HepG2 (cell line): ENCODE results near the gene LRRC17. TPM values are rescaled to one million over a fixed set of nuclear protein-coding genes. Genes with fewer than 3 reads are reported as not detected.

Experiments
- ATAC-seq: fragments of 200-7000 bp; cut with Tn5 transposase; 3 replicates; pipeline ENCODE4 v1.9.1; 2020; ENCODE audit warnings: mild to moderate bottlenecking, moderate library complexity
- BruUV-seq: library from RNA; stranded (reverse); fragments of 400-500 nt; replicated peaks from 2 replicates; lab custom pipeline; 2021; lab: Mats Ljungman, UMichigan
- CTCF ChIA-PET: fragments of 300-600 bp; formaldehyde crosslinking; extraction: SDS; loops from one replicate; lab custom pipeline; 2021; ENCODE audit warnings: low total read pairs, inconsistent platforms, low intra/inter-chr PET ratio; lab: Yijun Ruan, JAX
- POLR2A ChIA-PET: fragments of 350-600 bp; sonication (Branson Sonifier 250); formaldehyde crosslinking; loops from one replicate; lab custom pipeline; 2020; ENCODE audit warnings: antibody characterized with exemption, inconsistent platforms; lab: Yijun Ruan, JAX
- DNase-seq: peaks from one replicate; pipeline ENCODE4 v3.0.0-alpha.2; 2015; ENCODE audit warnings: low spot score
- FAIRE-seq: peaks from 3 replicates; lab custom pipeline; 2011; peaks lifted over from hg19 to GRCh38; lab: Jason Lieb, UNC
- H2AFZ ChIP-seq: one replicate; pipeline ENCODE4 v1.6.1; 2011; ENCODE audit warnings: low read length, inconsistent platforms
- H3K27ac ChIP-seq: fragments of 300-600 bp; 3 replicates; pipeline ENCODE4 v1.8.0; 2011; ENCODE audit warnings: mixed run types, mild to moderate bottlenecking, mixed read lengths, low read length, inconsistent platforms; ENCODE audit not compliant: insufficient read depth; ENCODE audit errors: extremely low read length
- H3K27me3 ChIP-seq, 2 experiments: fragments of 200-600 bp in 1 of 2; 2 replicates in 1 of 2; 3 replicates in 1 of 2; pipeline versions ENCODE4 v1.6.0 to v1.8.0; 2011; ENCODE audit warnings: low read length in 2 of 2, mild to moderate bottlenecking in 2 of 2, moderate library complexity in 2 of 2, inconsistent platforms in 1 of 2; ENCODE audit not compliant: insufficient read depth in 2 of 2, control insufficient read depth in 1 of 2
- H3K36me3 ChIP-seq, 2 experiments: fragments of 200-600 bp in 1 of 2; replicated peaks in 1 of 2; 2 replicates in 1 of 2; 3 replicates in 1 of 2; pipeline versions ENCODE4 v1.5.1 to v1.8.0; 2011; ENCODE audit warnings: low read length in 2 of 2, inconsistent platforms in 1 of 2; ENCODE audit not compliant: insufficient read depth in 2 of 2, control insufficient read depth in 1 of 2
- H3K4me1 ChIP-seq: 2 replicates; pipeline ENCODE4 v1.5.1; 2012; ENCODE audit warnings: low read length, inconsistent platforms; ENCODE audit not compliant: insufficient read depth
- H3K4me2 ChIP-seq: 2 replicates; pipeline ENCODE4 v1.6.0; 2011; ENCODE audit warnings: low read depth, low read length, inconsistent platforms
- H3K4me3 ChIP-seq, 3 experiments: fragments of 200-600 bp in 1 of 3; sonication (generic), shearing (Covaris generic) in 1 of 3; replicated peaks in 1 of 3; 2 replicates each; pipeline ENCODE4 v1.5.1; 2011 to 2016; ENCODE audit warnings: low read length in 3 of 3, inconsistent platforms in 2 of 3, low read depth in 2 of 3, mild to moderate bottlenecking in 2 of 3, control low read depth in 1 of 3, mixed read lengths in 1 of 3; ENCODE audit not compliant: insufficient read depth in 1 of 3
- H3K79me2 ChIP-seq: one replicate; pipeline ENCODE4 v1.6.1; 2011; ENCODE audit warnings: low read length, inconsistent platforms; ENCODE audit not compliant: insufficient read depth
- H3K9ac ChIP-seq: 2 replicates; pipeline ENCODE4 v1.6.0; 2011; ENCODE audit warnings: mild to moderate bottlenecking, low read depth, low read length, inconsistent platforms; ENCODE audit not compliant: insufficient read depth
- H3K9me3 ChIP-seq: 2 replicates; pipeline ENCODE4 v1.5.1; 2012; ENCODE audit warnings: mild to moderate bottlenecking, low read length
- H4K20me1 ChIP-seq: 2 replicates; pipeline ENCODE4 v1.6.0; 2011; ENCODE audit warnings: inconsistent platforms, mild to moderate bottlenecking, low read length, moderate library complexity; ENCODE audit not compliant: insufficient read depth
- BCL6 ChIP-seq: IDR thresholded peaks from 2 replicates; pipeline ENCODE4 v1.6.1; 2016; ENCODE audit warnings: missing genetic modification reagents, missing compliant biosample characterization
- BORCS8-MEF2B ChIP-seq: sonication (generic); formaldehyde crosslinking; IDR thresholded peaks from 2 replicates; pipeline ENCODE4 v1.8.0; 2022; ENCODE audit warnings: mild to moderate bottlenecking, missing genetic modification reagents
- ELF1 ChIP-seq: sonication (generic); formaldehyde crosslinking; IDR thresholded peaks from 2 replicates; pipeline ENCODE4 v1.4.0; 2020; ENCODE audit warnings: missing genetic modification reagents
- GRHL1 ChIP-seq: sonication (generic); formaldehyde crosslinking; conservative IDR thresholded peaks from 2 replicates; pipeline ENCODE4 v1.8.0; 2022; ENCODE audit warnings: missing genetic modification reagents
- HES4 ChIP-seq: sonication (generic); formaldehyde crosslinking; IDR thresholded peaks from 2 replicates; pipeline ENCODE4 v1.9.0; 2021; ENCODE audit warnings: mild to moderate bottlenecking, missing genetic modification reagents, borderline replicate concordance
- NFKB2 ChIP-seq: sonication (generic); formaldehyde crosslinking; IDR thresholded peaks from 2 replicates; pipeline ENCODE4 v1.4.0; 2020; ENCODE audit warnings: missing genetic modification reagents, borderline replicate concordance
- PRPF4 ChIP-seq: fragments of 200-400 bp; formaldehyde crosslinking; IDR thresholded peaks from 2 replicates; pipeline ENCODE4 v1.6.1; 2016; ENCODE audit warnings: low read length, low read depth; ENCODE audit not compliant: poor library complexity, severe bottlenecking
- RORA ChIP-seq: sonication (generic); formaldehyde crosslinking; IDR thresholded peaks from 2 replicates; pipeline ENCODE4 v1.5.0; 2020; ENCODE audit warnings: mild to moderate bottlenecking, missing genetic modification reagents, moderate library complexity
- ZMYM3 ChIP-seq: sonication (generic); formaldehyde crosslinking; IDR thresholded peaks from 2 replicates; pipeline ENCODE4 v1.5.1; 2020; ENCODE audit warnings: mild to moderate bottlenecking, missing genetic modification reagents
- ZNF556 ChIP-seq: sonication (generic); formaldehyde crosslinking; IDR thresholded peaks from 2 replicates; pipeline ENCODE4 v1.4.0; 2020; ENCODE audit warnings: mild to moderate bottlenecking, missing genetic modification reagents, borderline replicate concordance
- ZNF567 ChIP-seq: sonication (generic); formaldehyde crosslinking; IDR thresholded peaks from 2 replicates; pipeline ENCODE4 v1.8.1; 2023; ENCODE audit warnings: mild to moderate bottlenecking, missing genetic modification reagents, borderline replicate concordance
- ZNF766 ChIP-seq: sonication (generic); formaldehyde crosslinking; IDR thresholded peaks from 2 replicates; pipeline ENCODE4 v1.5.0; 2020; ENCODE audit warnings: missing genetic modification reagents, borderline replicate concordance
- WGBS: methylation state at CpG from one replicate; pipeline ENCODE4 v1.1.6; 2017; ENCODE audit warnings: low lambda C conversion rate; 5-methylcytosine and 5-hydroxymethylcytosine counted together
- in situ Hi-C: cut with HindIII; loops from 2 replicates; pipeline ENCODE4 v1.10.0; 2017; ENCODE audit warnings: low pct_unique_long_range_greater_than_20kb; ENCODE audit not compliant: extremely low pct_ligation_motif_present
- intact Hi-C: fragments of 100-400 bp; cut with micrococcal nuclease; formaldehyde crosslinking; loops from one replicate; pipeline ENCODE4 v1.10.0; 2022; ENCODE audit not compliant: unreplicated experiment
- polyA plus RNA-seq, 8 experiments: library from polyadenylated mRNA; depleted of rRNA in 3 of 8; stranded (reverse) in 7 of 8; unstranded in 1 of 8; fragments of >200 nt; fragmentation: Illumina TruSeq in 4 of 8; extraction: Trizol in 4 of 8; gene quantifications; 2 replicates each; pipeline versions ENCODE4 v1.2.1 to v1.2.3, GENCODE V29; 2011 to 2016; ENCODE audit warnings: low read depth in 4 of 8, missing spikeins in 1 of 8, mixed read lengths in 1 of 8; ENCODE audit not compliant: insufficient read depth in 1 of 8
- total RNA-seq, 5 experiments: library from RNA; depleted of rRNA; stranded (reverse); fragments of >200 nt; fragmentation: Illumina TruSeq; extraction: Trizol; gene quantifications; 2 replicates each; pipeline ENCODE4 v1.2.3, GENCODE V29; 2016; ENCODE audit warnings: low read depth in 1 of 5

LRRC17 gene
- total and polyA plus RNA-seq, 2 of the 13 experiments (the other 11 are each of a cell fraction or from before 2014, with no cell fraction given): 0.20 to 0.66 TPM

- no peak for TF ChIP-seq BORCS8-MEF2B
- no peak for TF ChIP-seq PRPF4
- TF ChIP-seq ZMYM3: no peak
- no peak for TF ChIP-seq ZNF556
- TF ChIP-seq NFKB2: no peak
- TF ChIP-seq RORA: no peak
- TF ChIP-seq ELF1 (CRISPR knock-in tag): no peak
- TF ChIP-seq HES4 (CRISPR knock-in tag): no peak
- no peak for TF ChIP-seq ZNF766 (CRISPR knock-in tag)
- no peak for TF ChIP-seq ZNF567 (CRISPR knock-in tag)
- TF ChIP-seq GRHL1 (CRISPR knock-in tag): no peak
- no peak for TF ChIP-seq BCL6
- ATAC-seq (no peak), DNase-seq (no peak), FAIRE-seq (no peak)
- Histone ChIP-seq H3K9me3 (no peaks in the 10 kb centered on the region), H4K20me1 (no peaks in the 10 kb centered on the region), H3K4me3 (no peak overlapping the region), H3K4me1 (peaks cover 22% of the 10 kb centered on the region), H3K4me2 (no peak overlapping the region), H3K27ac (no peak overlapping the region), H3K36me3 (no peaks in the 10 kb centered on the region), H2AFZ (no peak overlapping the region), H3K27me3 (no peaks in the 10 kb centered on the region), H3K79me2 (no peaks in the 10 kb centered on the region), H3K9ac (no peak overlapping the region)
- BruUV-seq: no TSS peak
- ChIA-PET CTCF (no interaction called here), POLR2A (interaction anchor here (0.8 kb wide), 1 partner anchor 148 kb away, joined by 3 read pairs; no protein-coding TSS in a partner anchor)
- in situ Hi-C loops (no loop called here), intact Hi-C loops (no loop called here)
- WGBS: 30% methylated on average over 2 of the region's 2 CpGs
Observed at GRCh38 chr7:102890292-102890970, 22.4 kb upstream of the LRRC17 start.
